ENCODE measurements around the gene ROBO1. TPM values are rescaled to one million over a fixed set of nuclear protein-coding genes. Genes with fewer than 3 reads are reported as not detected.

The ROBO1 gene
- polyA plus RNA-seq, 1 donor (not counting 4 experiments of a cell fraction or from before 2014, with no cell fraction given) = 27.1 TPM

DNA sequence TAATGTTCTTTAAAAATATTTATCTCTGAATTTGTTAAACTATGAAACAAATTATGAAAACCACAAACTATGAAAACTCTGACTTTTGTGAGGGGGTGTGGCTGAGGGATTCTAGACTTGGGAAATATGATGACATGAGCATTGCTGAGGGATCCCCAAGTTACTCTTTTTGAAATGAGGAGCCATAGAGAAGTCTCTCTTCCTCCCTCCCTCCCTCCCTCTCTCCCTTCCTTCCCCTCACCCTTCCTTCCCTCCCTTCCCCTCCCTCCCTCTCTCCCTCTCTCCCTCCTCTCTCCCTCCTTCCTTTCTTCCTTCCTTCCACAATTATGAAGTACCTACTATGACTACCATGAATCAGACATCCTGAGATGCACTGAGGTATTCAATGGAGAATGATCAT lies 673.1 kb downstream of the ROBO1 start:
- Histone ChIP-seq H3K27me3 (ENCODE audit: control insufficient read depth, extremely low read depth, insufficient read depth, low read length) (no peaks in the 10 kb centered on the region), H3K36me3 (ENCODE audit: control insufficient read depth in 2 of 2, extremely low read depth in 1 of 2, insufficient read depth in 2 of 2, low read length in 2 of 2) (no peaks in the 10 kb centered on the region), H2AFZ (ENCODE audit: control insufficient read depth, low read length) (no peak overlapping the region), H3K27ac (ENCODE audit: control insufficient read depth, insufficient read depth, low read length) (no peak overlapping the region), H3K9me3 (ENCODE audit: control insufficient read depth, low read depth, low read length) (no peaks in the 10 kb centered on the region), H3K79me2 (ENCODE audit: control insufficient read depth, insufficient read depth, low read length) (no peaks in the 10 kb centered on the region), H4K20me1 (ENCODE audit: control insufficient read depth, extremely low read depth, insufficient read depth, low read length) (no peaks in the 10 kb centered on the region), H3K9ac (ENCODE audit: control insufficient read depth, extremely low read depth, insufficient read depth, low read length) (no peak overlapping the region), H3K4me3 (ENCODE audit: control insufficient read depth in 2 of 3, extremely low read depth in 1 of 3, insufficient read depth in 2 of 3, low read depth in 1 of 3, low read length in 3 of 3) (no peak overlapping the region), H3K9me1 (ENCODE audit: control insufficient read depth, extremely low read depth, insufficient read depth, low read length) (no peaks in the 10 kb centered on the region), H3K4me2 (ENCODE audit: control insufficient read depth, extremely low read depth, insufficient read depth, low read depth, low read length) (no peak overlapping the region), H3K4me1 (ENCODE audit: control insufficient read depth, extremely low read depth, insufficient read depth, low read length) (no peaks in the 10 kb centered on the region)
- no peak for DNase-seq (ENCODE audit: low read depth, low spot score)
- no peak for FAIRE-seq
- dilution Hi-C loops (cut with MboI; ENCODE audit: extremely low pct_ligation_motif_present, low sequenced_read_pairs) = no loop called here
- TF ChIP-seq, protein P1, sequence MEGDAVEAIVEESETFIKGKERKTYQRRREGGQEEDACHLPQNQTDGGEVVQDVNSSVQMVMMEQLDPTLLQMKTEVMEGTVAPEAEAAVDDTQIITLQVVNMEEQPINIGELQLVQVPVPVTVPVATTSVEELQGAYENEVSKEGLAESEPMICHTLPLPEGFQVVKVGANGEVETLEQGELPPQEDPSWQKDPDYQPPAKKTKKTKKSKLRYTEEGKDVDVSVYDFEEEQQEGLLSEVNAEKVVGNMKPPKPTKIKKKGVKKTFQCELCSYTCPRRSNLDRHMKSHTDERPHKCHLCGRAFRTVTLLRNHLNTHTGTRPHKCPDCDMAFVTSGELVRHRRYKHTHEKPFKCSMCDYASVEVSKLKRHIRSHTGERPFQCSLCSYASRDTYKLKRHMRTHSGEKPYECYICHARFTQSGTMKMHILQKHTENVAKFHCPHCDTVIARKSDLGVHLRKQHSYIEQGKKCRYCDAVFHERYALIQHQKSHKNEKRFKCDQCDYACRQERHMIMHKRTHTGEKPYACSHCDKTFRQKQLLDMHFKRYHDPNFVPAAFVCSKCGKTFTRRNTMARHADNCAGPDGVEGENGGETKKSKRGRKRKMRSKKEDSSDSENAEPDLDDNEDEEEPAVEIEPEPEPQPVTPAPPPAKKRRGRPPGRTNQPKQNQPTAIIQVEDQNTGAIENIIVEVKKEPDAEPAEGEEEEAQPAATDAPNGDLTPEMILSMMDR (optimal IDR thresholded peaks at IDR 0.05 in 1 of 3, IDR thresholded peaks at IDR 0.05 in 1 of 3, conservative IDR thresholded peaks at IDR 0.05 in 1 of 3; ENCODE audit: extremely low read depth in 1 of 3, insufficient read depth in 2 of 3, low read length in 3 of 3) = no peak
- TF ChIP-seq EZH2 (IDR thresholded peaks at IDR 0.05; ENCODE audit: low read length) = no peak

GRCh38 chr3:79086514-79086913 lies 681.3 kb downstream of the ROBO1 start:
- Histone ChIP-seq H2AFZ (ENCODE audit: control insufficient read depth, low read length) (no peak overlapping the region), H3K36me3 (ENCODE audit: control insufficient read depth in 2 of 2, extremely low read depth in 1 of 2, insufficient read depth in 2 of 2, low read length in 2 of 2) (no peaks in the 10 kb centered on the region), H4K20me1 (ENCODE audit: control insufficient read depth, extremely low read depth, insufficient read depth, low read length) (no peaks in the 10 kb centered on the region), H3K9me3 (ENCODE audit: control insufficient read depth, low read depth, low read length) (no peaks in the 10 kb centered on the region), H3K27ac (ENCODE audit: control insufficient read depth, insufficient read depth, low read length) (no peak overlapping the region), H3K4me3 (ENCODE audit: control insufficient read depth in 2 of 3, extremely low read depth in 1 of 3, insufficient read depth in 2 of 3, low read depth in 1 of 3, low read length in 3 of 3) (no peak overlapping the region), H3K79me2 (ENCODE audit: control insufficient read depth, insufficient read depth, low read length) (no peaks in the 10 kb centered on the region), H3K9me1 (ENCODE audit: control insufficient read depth, extremely low read depth, insufficient read depth, low read length) (no peaks in the 10 kb centered on the region), H3K4me1 (ENCODE audit: control insufficient read depth, extremely low read depth, insufficient read depth, low read length) (peaks cover 5% of the 10 kb centered on the region), H3K4me2 (ENCODE audit: control insufficient read depth, extremely low read depth, insufficient read depth, low read depth, low read length) (no peak overlapping the region), H3K9ac (ENCODE audit: control insufficient read depth, extremely low read depth, insufficient read depth, low read length) (no peak overlapping the region), H3K27me3 (ENCODE audit: control insufficient read depth, extremely low read depth, insufficient read depth, low read length) (no peaks in the 10 kb centered on the region)
- dilution Hi-C loops (cut with MboI; ENCODE audit: extremely low pct_ligation_motif_present, low sequenced_read_pairs) = no loop called here
- peak; percentile 41 for FAIRE-seq
- peak; percentile 1 for DNase-seq (ENCODE audit: low read depth, low spot score)
- TF ChIP-seq EZH2 (IDR thresholded peaks at IDR 0.05; ENCODE audit: low read length) = no peak
- TF ChIP-seq, protein P1 (optimal IDR thresholded peaks at IDR 0.05 in 1 of 3, IDR thresholded peaks at IDR 0.05 in 1 of 3, conservative IDR thresholded peaks at IDR 0.05 in 1 of 3; ENCODE audit: extremely low read depth in 1 of 3, insufficient read depth in 2 of 3, low read length in 3 of 3) = peak; percentile 72 to 75 (median 75)
